Measurements from ENCODE around the gene ZNF154.
"Not testable (repeated sequence)": the region's sequence is repeated elsewhere in the genome, so short reads cannot be mapped to it uniquely, and the experiment has no call there.

- TF ChIP-seq, protein P1, sequence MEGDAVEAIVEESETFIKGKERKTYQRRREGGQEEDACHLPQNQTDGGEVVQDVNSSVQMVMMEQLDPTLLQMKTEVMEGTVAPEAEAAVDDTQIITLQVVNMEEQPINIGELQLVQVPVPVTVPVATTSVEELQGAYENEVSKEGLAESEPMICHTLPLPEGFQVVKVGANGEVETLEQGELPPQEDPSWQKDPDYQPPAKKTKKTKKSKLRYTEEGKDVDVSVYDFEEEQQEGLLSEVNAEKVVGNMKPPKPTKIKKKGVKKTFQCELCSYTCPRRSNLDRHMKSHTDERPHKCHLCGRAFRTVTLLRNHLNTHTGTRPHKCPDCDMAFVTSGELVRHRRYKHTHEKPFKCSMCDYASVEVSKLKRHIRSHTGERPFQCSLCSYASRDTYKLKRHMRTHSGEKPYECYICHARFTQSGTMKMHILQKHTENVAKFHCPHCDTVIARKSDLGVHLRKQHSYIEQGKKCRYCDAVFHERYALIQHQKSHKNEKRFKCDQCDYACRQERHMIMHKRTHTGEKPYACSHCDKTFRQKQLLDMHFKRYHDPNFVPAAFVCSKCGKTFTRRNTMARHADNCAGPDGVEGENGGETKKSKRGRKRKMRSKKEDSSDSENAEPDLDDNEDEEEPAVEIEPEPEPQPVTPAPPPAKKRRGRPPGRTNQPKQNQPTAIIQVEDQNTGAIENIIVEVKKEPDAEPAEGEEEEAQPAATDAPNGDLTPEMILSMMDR (IDR thresholded peaks at IDR 0.05): not testable (repeated sequence)
- TF ChIP-seq EZH2 (IDR thresholded peaks at IDR 0.05; ENCODE audit: borderline replicate concordance, insufficient read depth, low read depth, low read length, poor library complexity, severe bottlenecking): not testable (repeated sequence)
Observed at GRCh38 chr19:57738770-57739169, 29.8 kb upstream of the ZNF154 start.

Measured in B cell (primary cell).